Activated naive CD4-positive, alpha-beta T cell treated with anti-CD3 and anti-CD28 coated beads, Interleukin-2, amount 50 U/mL, for 24 hours (primary cell): ENCODE data around the gene ACKR3.

Experiments used
- H3K27ac Mint-ChIP-seq: one replicate; pipeline ENCODE4 v1.8.0; 2021; ENCODE audit warnings: mild to moderate bottlenecking, mixed read lengths
- H3K27me3 Mint-ChIP-seq: one replicate; pipeline ENCODE4 v1.8.0; 2021; ENCODE audit warnings: mixed read lengths
- H3K36me3 Mint-ChIP-seq: one replicate; pipeline ENCODE4 v1.8.0; 2021; ENCODE audit warnings: mixed read lengths
- H3K4me1 Mint-ChIP-seq: one replicate; pipeline ENCODE4 v1.8.0; 2021; ENCODE audit warnings: mixed read lengths
- H3K4me3 Mint-ChIP-seq: one replicate; pipeline ENCODE4 v1.8.0; 2021; ENCODE audit warnings: mild to moderate bottlenecking, mixed read lengths
- H3K9me3 Mint-ChIP-seq: one replicate; pipeline ENCODE4 v1.8.0; 2021; ENCODE audit warnings: mixed read lengths

Gene ACKR3

GRCh38 chr2:236557306-236558030 lies 12.2 kb upstream of the ACKR3 start:
- peaks cover 15% of the 10 kb centered on the region for H3K36me3 Mint-ChIP-seq
- peaks cover 4% of the 10 kb centered on the region for H3K9me3 Mint-ChIP-seq
- H3K27me3 Mint-ChIP-seq = no peaks in the 10 kb centered on the region
- peak overlapping the region; percentile 7 for H3K27ac Mint-ChIP-seq
- peaks cover 79% of the 10 kb centered on the region for H3K4me1 Mint-ChIP-seq
- H3K4me3 Mint-ChIP-seq = no peak overlapping the region

- peaks cover 16% of the 10 kb centered on the region for H3K36me3 Mint-ChIP-seq
- no peak overlapping the region for H3K4me3 Mint-ChIP-seq
- H3K4me1 Mint-ChIP-seq = peaks cover 73% of the 10 kb centered on the region
- peak overlapping the region; percentile 87 for H3K27ac Mint-ChIP-seq
- no peaks in the 10 kb centered on the region for H3K27me3 Mint-ChIP-seq
- peaks cover 4% of the 10 kb centered on the region for H3K9me3 Mint-ChIP-seq
These were observed 11.6 kb upstream of the ACKR3 start for GRCh38 chr2:236558036-236558435.

- Mint-ChIP-seq H3K27me3 (no peaks in the 10 kb centered on the region), H3K36me3 (peaks cover 14% of the 10 kb centered on the region), H3K4me3 (peak overlapping the region; percentile 13), H3K4me1 (peaks cover 63% of the 10 kb centered on the region), H3K9me3 (no peaks in the 10 kb centered on the region), H3K27ac (peak overlapping the region; percentile 49)
These were observed 10.3 kb upstream of the ACKR3 start for GRCh38 chr2:236558993-236559978.

DNA sequence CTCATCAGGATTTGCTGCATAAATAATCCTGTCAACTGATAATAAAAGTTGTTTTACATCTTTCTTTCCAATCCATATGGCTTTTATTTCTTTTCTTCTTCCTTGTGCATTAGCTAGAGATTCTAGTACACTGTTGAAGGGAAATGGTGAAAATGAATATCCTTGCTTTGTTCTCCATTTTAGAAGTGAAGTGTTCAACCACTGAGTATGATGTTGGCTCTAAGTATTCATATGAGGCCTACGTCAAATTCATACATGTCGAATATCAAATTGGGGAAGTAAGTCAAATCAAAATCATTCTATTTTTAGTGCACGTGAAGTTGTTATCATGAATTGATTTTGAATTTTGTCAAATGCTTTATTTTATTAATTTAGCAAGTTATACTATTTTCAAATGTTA lies 7.8 kb upstream of the ACKR3 start:
- Mint-ChIP-seq H3K9me3 (no peaks in the 10 kb centered on the region), H3K27ac (peak overlapping the region; percentile 53), H3K27me3 (no peaks in the 10 kb centered on the region), H3K4me3 (no peak overlapping the region), H3K4me1 (peaks cover 42% of the 10 kb centered on the region), H3K36me3 (peaks cover 14% of the 10 kb centered on the region)

DNA sequence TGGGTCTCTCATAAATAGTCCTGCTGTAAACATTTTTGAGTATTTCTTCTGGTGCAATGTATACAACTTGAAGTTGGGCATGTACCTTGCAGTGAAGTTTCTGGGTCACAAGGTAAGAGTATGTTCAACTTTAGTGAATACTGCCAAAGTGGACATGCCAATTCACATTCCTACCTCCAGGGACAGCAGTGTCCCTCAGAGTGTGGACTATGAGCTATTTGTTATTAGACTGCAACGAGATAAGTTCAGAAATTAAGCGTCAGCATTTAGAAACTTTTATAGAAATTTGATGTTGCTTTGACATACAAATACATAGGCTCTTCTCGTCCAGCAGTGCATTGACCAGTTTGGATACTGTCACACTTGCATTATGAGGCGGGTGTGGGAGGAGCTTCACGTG lies 7.2 kb upstream of the ACKR3 start:
- H3K4me1 Mint-ChIP-seq = peaks cover 38% of the 10 kb centered on the region
- H3K36me3 Mint-ChIP-seq = peaks cover 14% of the 10 kb centered on the region
- no peak overlapping the region for H3K27ac Mint-ChIP-seq
- no peaks in the 10 kb centered on the region for H3K9me3 Mint-ChIP-seq
- H3K4me3 Mint-ChIP-seq = no peak overlapping the region
- H3K27me3 Mint-ChIP-seq = no peaks in the 10 kb centered on the region

DNA sequence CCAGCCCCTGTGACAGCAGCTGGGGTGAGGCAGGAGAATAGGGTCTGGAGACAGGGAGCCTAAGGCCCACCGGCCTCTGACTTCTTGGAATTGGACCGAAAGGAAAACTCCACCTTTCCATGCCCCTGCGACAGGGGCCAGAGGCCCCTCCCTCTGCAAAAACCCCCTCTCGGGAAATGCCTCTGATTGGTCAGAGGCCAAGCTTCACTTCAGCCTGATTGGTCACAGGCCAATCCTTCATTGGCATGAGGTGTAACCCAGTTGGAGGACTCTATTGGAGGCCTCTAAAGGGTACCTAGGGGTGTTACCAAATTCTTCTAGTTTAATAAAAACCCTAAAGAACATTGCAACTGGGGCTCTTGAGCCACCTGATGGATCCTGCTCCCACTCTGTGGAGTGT lies 5.7 kb upstream of the ACKR3 start:
- H3K9me3 Mint-ChIP-seq = no peaks in the 10 kb centered on the region
- no peak overlapping the region for H3K4me3 Mint-ChIP-seq
- H3K27ac Mint-ChIP-seq = no peak overlapping the region
- H3K36me3 Mint-ChIP-seq = peaks cover 14% of the 10 kb centered on the region
- peaks cover 35% of the 10 kb centered on the region for H3K4me1 Mint-ChIP-seq
- H3K27me3 Mint-ChIP-seq = no peaks in the 10 kb centered on the region

DNA sequence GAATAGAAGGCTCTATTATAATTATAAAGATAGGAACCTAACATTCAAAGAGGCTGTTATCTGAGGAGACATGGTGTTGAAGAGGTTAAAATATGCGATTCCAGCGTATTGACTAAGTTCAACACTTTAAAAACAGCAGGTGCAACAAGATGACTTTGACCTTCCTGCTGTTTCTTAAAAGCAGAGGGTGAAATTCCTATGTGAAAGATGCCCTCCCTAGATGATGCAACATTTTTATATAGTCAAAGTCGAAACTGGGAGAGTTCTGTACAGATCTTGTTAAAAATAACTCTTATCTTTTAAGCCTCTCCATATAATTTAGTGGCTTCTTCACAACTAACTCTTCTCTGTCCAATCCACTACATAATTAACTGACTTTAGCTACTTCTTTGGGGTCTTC lies 4.4 kb upstream of the ACKR3 start:
- Mint-ChIP-seq H3K4me1 (peaks cover 32% of the 10 kb centered on the region), H3K4me3 (no peak overlapping the region), H3K27me3 (no peaks in the 10 kb centered on the region), H3K9me3 (no peaks in the 10 kb centered on the region), H3K36me3 (peaks cover 14% of the 10 kb centered on the region), H3K27ac (no peak overlapping the region)

- Mint-ChIP-seq H3K4me1 (peaks cover 24% of the 10 kb centered on the region), H3K36me3 (peaks cover 11% of the 10 kb centered on the region), H3K4me3 (no peak overlapping the region), H3K9me3 (no peaks in the 10 kb centered on the region), H3K27me3 (no peaks in the 10 kb centered on the region), H3K27ac (no peak overlapping the region)
These were observed 3.7 kb upstream of the ACKR3 start for GRCh38 chr2:236565879-236566402.

GRCh38 chr2:236566596-236566995 lies 3.0 kb upstream of the ACKR3 start:
- Mint-ChIP-seq H3K4me1 (peaks cover 23% of the 10 kb centered on the region), H3K36me3 (peaks cover 10% of the 10 kb centered on the region), H3K27me3 (no peaks in the 10 kb centered on the region), H3K27ac (peak overlapping the region; percentile 18), H3K4me3 (peak overlapping the region; percentile 24), H3K9me3 (no peaks in the 10 kb centered on the region)

GRCh38 chr2:236568068-236568921 lies 1.3 kb upstream of the ACKR3 start:
- H3K27ac Mint-ChIP-seq = peak overlapping the region; percentile 46
- H3K4me1 Mint-ChIP-seq = peaks cover 22% of the 10 kb centered on the region
- peak overlapping the region; percentile 89 for H3K4me3 Mint-ChIP-seq

DNA sequence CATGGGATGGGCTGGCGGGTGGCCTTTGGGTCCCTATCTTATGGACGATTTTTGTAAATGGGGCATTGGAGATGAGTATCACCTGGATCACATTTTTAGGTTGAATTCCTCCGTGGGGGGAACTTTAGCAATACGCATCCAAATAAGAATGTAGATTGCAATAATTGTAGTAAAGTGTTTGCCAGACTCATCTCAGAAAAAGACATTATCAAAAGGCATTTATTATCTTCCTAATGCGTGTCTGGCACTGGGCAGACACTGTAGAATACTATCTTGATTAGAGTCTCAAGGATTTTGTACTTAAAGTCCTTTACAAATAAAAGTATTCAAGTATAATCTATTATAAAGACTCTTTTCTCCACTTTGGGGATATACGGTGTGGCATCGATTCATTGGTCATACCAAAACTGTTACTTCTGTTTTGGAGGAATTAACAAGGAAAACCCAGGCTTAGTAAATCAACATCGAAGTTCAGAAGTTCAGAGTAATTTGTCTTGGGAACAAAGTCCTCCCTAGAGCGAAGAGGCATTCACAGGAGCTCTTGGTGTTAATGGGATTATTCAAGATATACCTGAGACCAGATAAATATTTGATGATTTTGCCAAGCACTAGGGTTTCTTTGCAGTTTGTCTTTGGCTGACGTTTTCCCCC lies 578 bp upstream of the ACKR3 start:
- H3K4me3 Mint-ChIP-seq = peak overlapping the region; percentile 89
- peak overlapping the region; percentile 84 for H3K27ac Mint-ChIP-seq
- no peaks in the 10 kb centered on the region for H3K36me3 Mint-ChIP-seq
- H3K4me1 Mint-ChIP-seq = peaks cover 22% of the 10 kb centered on the region
- no peaks in the 10 kb centered on the region for H3K9me3 Mint-ChIP-seq
- no peaks in the 10 kb centered on the region for H3K27me3 Mint-ChIP-seq

More at GRCh38 chr2:236568068-236568921, 1.3 kb upstream of the ACKR3 start:
- Mint-ChIP-seq H3K9me3 (no peaks in the 10 kb centered on the region), H3K27me3 (no peaks in the 10 kb centered on the region), H3K36me3 (peaks cover 1% of the 10 kb centered on the region)

DNA sequence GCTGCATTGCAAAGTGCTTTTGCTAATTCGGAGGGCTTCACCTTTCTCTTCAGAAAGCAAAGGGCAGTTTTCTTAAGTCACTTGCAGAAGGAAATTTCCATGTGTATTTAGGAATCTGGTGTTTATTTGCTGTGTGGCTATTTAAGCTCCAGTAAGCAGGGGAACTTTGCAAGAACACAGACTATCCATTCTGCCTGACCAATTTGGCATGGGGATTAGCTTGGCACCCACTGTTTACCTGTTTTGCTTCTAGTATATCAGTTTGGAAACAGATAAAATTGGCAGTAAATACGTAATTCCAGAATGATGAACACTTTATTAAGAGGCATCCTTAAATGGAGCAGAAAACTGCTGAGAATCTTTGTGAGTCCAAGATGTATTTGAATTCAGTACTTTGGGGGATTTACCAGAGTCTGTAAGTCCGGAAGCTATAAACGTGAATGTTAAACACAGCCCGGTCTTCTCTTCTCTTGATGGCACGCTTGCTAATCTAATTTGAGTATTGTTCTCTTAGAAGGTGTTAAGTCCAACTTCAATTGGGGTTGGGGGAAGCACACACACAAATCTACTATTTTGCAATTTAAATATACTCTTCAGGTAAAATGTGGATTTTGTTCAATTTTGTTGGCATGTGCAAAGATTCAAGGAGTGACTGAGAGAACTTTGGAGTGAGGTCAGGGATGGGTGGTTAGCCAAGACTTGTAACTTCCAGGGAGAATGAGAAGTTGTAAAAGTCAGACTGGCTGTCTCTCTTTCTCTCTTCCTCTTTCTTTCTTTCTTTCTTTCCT lies 650 bp downstream of the ACKR3 start:
- H3K27ac Mint-ChIP-seq = no peak overlapping the region
- H3K4me1 Mint-ChIP-seq = peaks cover 22% of the 10 kb centered on the region
- H3K27me3 Mint-ChIP-seq = no peaks in the 10 kb centered on the region
- no peaks in the 10 kb centered on the region for H3K9me3 Mint-ChIP-seq
- H3K36me3 Mint-ChIP-seq = peaks cover 2% of the 10 kb centered on the region
- H3K4me3 Mint-ChIP-seq = no peak overlapping the region

DNA sequence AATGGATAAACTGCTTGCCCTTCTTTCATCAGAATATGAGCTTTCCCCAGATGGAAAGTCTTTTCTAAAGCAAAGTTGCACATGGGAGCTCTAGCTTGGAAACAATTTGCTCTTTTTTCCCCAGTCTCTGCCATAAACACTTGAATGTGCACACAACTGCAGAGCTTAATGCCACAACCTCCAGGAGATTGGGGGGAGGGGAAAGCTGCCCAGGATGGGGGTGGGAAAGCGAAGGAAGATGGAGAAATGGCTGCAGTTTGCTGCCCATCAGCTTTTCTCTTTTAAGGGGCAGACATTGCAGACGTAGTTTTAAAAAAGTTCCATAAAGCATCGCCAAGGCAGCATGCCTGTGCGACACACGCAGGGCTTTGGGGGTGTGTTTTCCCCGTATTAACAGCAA lies 1.5 kb downstream of the ACKR3 start:
- H3K4me3 Mint-ChIP-seq = no peak overlapping the region
- no peaks in the 10 kb centered on the region for H3K27me3 Mint-ChIP-seq
- peaks cover 22% of the 10 kb centered on the region for H3K4me1 Mint-ChIP-seq
- H3K36me3 Mint-ChIP-seq = peaks cover 2% of the 10 kb centered on the region
- H3K9me3 Mint-ChIP-seq = no peaks in the 10 kb centered on the region
- H3K27ac Mint-ChIP-seq = no peak overlapping the region

DNA sequence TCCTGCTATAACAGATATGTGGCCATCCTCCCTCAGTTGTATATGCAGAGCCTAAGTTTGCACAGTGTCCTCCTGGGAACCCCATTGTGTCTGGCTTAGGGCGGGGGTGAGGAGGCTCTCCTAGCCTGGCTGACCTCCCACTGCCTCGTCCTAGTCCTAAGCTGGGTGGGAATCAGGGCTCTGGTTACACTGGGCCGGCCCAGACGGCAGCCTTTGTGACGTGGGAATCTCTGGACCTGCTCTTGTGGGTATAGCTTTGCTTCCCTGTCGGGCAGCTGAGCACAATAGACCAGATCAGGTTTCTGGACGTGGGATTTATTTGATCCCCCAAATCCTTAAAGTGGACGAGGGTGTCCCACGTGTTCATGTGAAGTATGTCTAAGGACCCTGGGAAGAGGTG lies 2.9 kb downstream of the ACKR3 start:
- Mint-ChIP-seq H3K27ac (no peak overlapping the region), H3K4me3 (no peak overlapping the region), H3K27me3 (no peaks in the 10 kb centered on the region), H3K9me3 (no peaks in the 10 kb centered on the region), H3K4me1 (peaks cover 22% of the 10 kb centered on the region), H3K36me3 (peaks cover 2% of the 10 kb centered on the region)
